K562 (cell line): ENCODE data around the gene COPS6. TPM values are rescaled to one million over a fixed set of nuclear protein-coding genes. Genes with fewer than 3 reads are reported as not detected.

Source experiments
- BACH1 ChIP-seq: fragments of 200-800 bp; sonication (Bioruptor generic); IDR thresholded peaks from 2 replicates; pipeline ENCODE4 v1.6.1; 2016; ENCODE audit warnings: missing genetic modification characterization, missing compliant biosample characterization
- COPS2 ChIP-seq: fragments of 450-650 bp; conservative IDR thresholded peaks from 2 replicates; pipeline ENCODE4 v1.6.1; 2016; ENCODE audit warnings: mild to moderate bottlenecking, moderate library complexity
- CSDE1 ChIP-seq, 2 experiments: fragments of 450-650 bp; IDR thresholded peaks; 2 replicates each; pipeline ENCODE4 v1.6.1; 2016; ENCODE audit warnings: mild to moderate bottlenecking in 1 of 2
- CTBP1 ChIP-seq: fragments of 450-650 bp; IDR thresholded peaks from 2 replicates; pipeline ENCODE4 v1.6.1; 2016; ENCODE audit warnings: borderline replicate concordance
- E2F6 ChIP-seq, 2 experiments: IDR thresholded peaks; 2 replicates each; pipeline ENCODE4 v1.6.1; 2011; ENCODE audit warnings: borderline replicate concordance in 1 of 2, control low read depth in 1 of 2, low read depth in 1 of 2, low read length in 1 of 2, mild to moderate bottlenecking in 1 of 2, mixed read lengths in 1 of 2, moderate library complexity in 1 of 2; ENCODE audit not compliant: insufficient read depth in 1 of 2, insufficient read length in 1 of 2, poor library complexity in 1 of 2, severe bottlenecking in 1 of 2; ENCODE audit errors: extremely low read depth in 1 of 2
- HDAC6 ChIP-seq: IDR thresholded peaks from 2 replicates; pipeline ENCODE4 v1.6.1; 2012; ENCODE audit warnings: low read depth, mild to moderate bottlenecking, control low read depth, inconsistent platforms, low read length, moderate library complexity
- MAFK ChIP-seq: IDR thresholded peaks from 2 replicates; pipeline ENCODE4 v1.6.1; 2011; ENCODE audit warnings: low read length, improper control_type of control experiment
- NFXL1 ChIP-seq: fragments of 450-650 bp; formaldehyde crosslinking; IDR thresholded peaks from 2 replicates; pipeline ENCODE4 v1.4.0; 2021; ENCODE audit warnings: mild to moderate bottlenecking
- RBBP5 ChIP-seq: fragments of 200-600 bp; sonication (generic); IDR thresholded peaks from 2 replicates; pipeline ENCODE4 v1.6.1; 2012; ENCODE audit warnings: borderline replicate concordance, mild to moderate bottlenecking, low read length, control low read depth, inconsistent platforms; ENCODE audit not compliant: insufficient read depth, poor library complexity, severe bottlenecking
- RCOR1 ChIP-seq, 2 experiments: IDR thresholded peaks; 2 replicates each; pipeline ENCODE4 v1.6.1; 2012; ENCODE audit warnings: low read depth in 2 of 2, low read length in 2 of 2, borderline replicate concordance in 1 of 2, improper control_type of control experiment in 1 of 2
- SLC30A9 ChIP-seq: fragments of 250-450 bp; sonication (Bioruptor Pico); IDR thresholded peaks from 2 replicates; pipeline ENCODE4 v1.8.0; 2022; ENCODE audit warnings: mild to moderate bottlenecking, moderate library complexity
- TSHZ1 ChIP-seq: fragments of 250-450 bp; sonication (Bioruptor Pico); IDR thresholded peaks from 2 replicates; pipeline ENCODE4 v1.4.0; 2020; ENCODE audit warnings: mild to moderate bottlenecking, moderate library complexity
- ZBTB9 ChIP-seq: fragments of 450-650 bp; formaldehyde crosslinking; IDR thresholded peaks from 2 replicates; pipeline ENCODE4 v1.4.0; 2020; ENCODE audit warnings: mild to moderate bottlenecking, moderate library complexity
- ZNF165 ChIP-seq: fragments of 250-450 bp; sonication (Bioruptor Pico); IDR thresholded peaks from 2 replicates; pipeline ENCODE4 v1.4.0; 2020; ENCODE audit warnings: borderline replicate concordance
- ZNF232 ChIP-seq: sonication (generic); formaldehyde crosslinking; IDR thresholded peaks from 2 replicates; pipeline ENCODE4 v1.8.0; 2022; ENCODE audit warnings: mild to moderate bottlenecking, missing genetic modification reagents
- ZNF354B ChIP-seq: fragments of 250-450 bp; sonication (Bioruptor Pico); IDR thresholded peaks from 2 replicates; pipeline ENCODE4 v1.4.0; 2020
- ZNF444 ChIP-seq: fragments of 250-450 bp; sonication (Bioruptor Pico); IDR thresholded peaks from 2 replicates; pipeline ENCODE4 v1.4.0; 2020; ENCODE audit warnings: mild to moderate bottlenecking, moderate library complexity
- ZNF518B ChIP-seq: fragments of 250-450 bp; sonication (Bioruptor Pico); IDR thresholded peaks from 2 replicates; pipeline ENCODE4 v1.5.0; 2021; ENCODE audit warnings: mild to moderate bottlenecking, moderate library complexity
- ZNF778 ChIP-seq: fragments of 450-650 bp; formaldehyde crosslinking; IDR thresholded peaks from 2 replicates; pipeline ENCODE4 v1.4.0; 2020; ENCODE audit warnings: mild to moderate bottlenecking, moderate library complexity
- polyA plus RNA-seq, 8 experiments: library from polyadenylated mRNA; depleted of rRNA in 4 of 8; stranded (reverse) in 5 of 8; unstranded in 3 of 8; fragments of >200 nt; fragmentation: Nextera tagmentation in 2 of 8; fragmentation: Illumina TruSeq in 1 of 8; extraction: Ambion mirVana in 2 of 8; extraction: Trizol in 1 of 8; gene quantifications; 2 replicates each; pipeline versions ENCODE4 v1.2.1 to v1.2.3, GENCODE V29; 2011 to 2014; ENCODE audit warnings: inconsistent platforms in 1 of 8, missing spikeins in 1 of 8
- total RNA-seq, 7 experiments: library from RNA; depleted of rRNA in 6 of 7; stranded (reverse); fragments of >200 nt in 6 of 7; fragmentation: Illumina TruSeq in 2 of 7; extraction: Trizol in 2 of 7; gene quantifications; 2 replicates each; pipeline versions ENCODE4 v1.2.1 to v1.2.3, GENCODE V29; 2011 to 2021; ENCODE audit warnings: low replicate concordance in 1 of 7

Gene COPS6
- total and polyA plus RNA-seq, 9 of the 15 experiments (the other 6 are each of a cell fraction or from before 2014, with no cell fraction given) = 63.0 to 331 (median 168) TPM

- TF ChIP-seq TSHZ1 (CRISPR knock-in tag) (no peak), BACH1 (tag) (no peak), ZNF354B (no peak), ZNF444 (CRISPR knock-in tag) (no peak), CTBP1 (peak; percentile 51; the same call in 1 of the 2 replicates), RCOR1 (IDR thresholded peaks at IDR 0.05; ENCODE audit: borderline replicate concordance in 1 of 2, low read depth in 2 of 2, low read length in 2 of 2) (0 out of 4 replicates have a peak, but pooled peaks of 1 of the 2 experiments have one; percentile 36), E2F6 (IDR thresholded peaks at IDR 0.05; ENCODE audit: borderline replicate concordance in 1 of 2, extremely low read depth in 1 of 2, insufficient read depth in 1 of 2, insufficient read length in 1 of 2, low read depth in 1 of 2, low read length in 1 of 2, poor library complexity in 1 of 2, severe bottlenecking in 1 of 2) (no peak), NFXL1 (CRISPR knock-in tag) (no peak), ZNF518B (CRISPR knock-in tag) (no peak), HDAC6 (no peak), CSDE1 (IDR thresholded peaks at IDR 0.05) (no peak), MAFK (0 out of 2 replicates have a peak, but pooled peaks have one; percentile 12), COPS2 (no peak), ZBTB9 (no peak), ZNF232 (CRISPR knock-in tag) (0 out of 2 replicates have a peak, but pooled peaks have one; percentile 28), SLC30A9 (CRISPR knock-in tag) (no peak), ZNF165 (no peak), ZNF778 (no peak), RBBP5 (no peak)
Measured at GRCh38 chr7:100132697-100133151, 44.0 kb downstream of the COPS6 start (continued).
